H1 (cell line): ENCODE measurements around the gene GNG7. TPM values are rescaled to one million over a fixed set of nuclear protein-coding genes. Genes with fewer than 3 reads are reported as not detected.

Source experiments
- CTCF ChIA-PET: fragments of 300-600 bp; sonication (Branson Sonifier 250); formaldehyde crosslinking; loops from one replicate; lab custom pipeline; 2021; ENCODE audit not compliant: partially characterized antibody; lab: Charles Lee
- POLR2A ChIA-PET: fragments of 300-600 bp; sonication (Branson Sonifier 250); formaldehyde crosslinking; loops from one replicate; lab custom pipeline; 2021; ENCODE audit warnings: inconsistent platforms; ENCODE audit not compliant: partially characterized antibody; lab: Charles Lee
- DNase-seq, 2 experiments: peaks; one replicate each; pipeline versions ENCODE4 v3.0.0 to v3.0.0-alpha.2; 2010 to 2022; ENCODE audit warnings: low spot score in 2 of 2, low read depth in 1 of 2, mixed read lengths in 1 of 2
- FAIRE-seq: peaks from 2 replicates; lab custom pipeline; 2011; peaks lifted over from hg19 to GRCh38; lab: Jason Lieb, UNC
- H2AFZ ChIP-seq: 2 replicates; pipeline ENCODE4 v1.8.1; 2012; ENCODE audit warnings: low read length, inconsistent platforms
- H2AK5ac ChIP-seq: 2 replicates; pipeline ENCODE4 v1.6.1; 2013; ENCODE audit warnings: low read depth, low read length
- H2BK120ac ChIP-seq: replicated peaks from 2 replicates; pipeline ENCODE3; 2013; ENCODE audit warnings: low read depth, low read length, inconsistent platforms
- H2BK12ac ChIP-seq: 2 replicates; pipeline ENCODE4 v1.6.1; 2013; ENCODE audit warnings: low read depth, low read length
- H2BK15ac ChIP-seq: 2 replicates; pipeline ENCODE4 v1.6.1; 2013; ENCODE audit warnings: low read length
- H2BK20ac ChIP-seq: 2 replicates; pipeline ENCODE4 v1.6.1; 2013; ENCODE audit warnings: low read length
- H2BK5ac ChIP-seq: 2 replicates; pipeline ENCODE4 v1.6.1; 2013; ENCODE audit warnings: low read depth, low read length
- H3K14ac ChIP-seq: 2 replicates; pipeline ENCODE4 v1.6.1; 2013; ENCODE audit warnings: inconsistent platforms; ENCODE audit not compliant: insufficient read length
- H3K18ac ChIP-seq: 2 replicates; pipeline ENCODE4 v1.6.1; 2013; ENCODE audit warnings: low read length; ENCODE audit errors: extremely low read depth
- H3K23ac ChIP-seq: 2 replicates; pipeline ENCODE4 v1.6.1; 2013; ENCODE audit warnings: inconsistent platforms; ENCODE audit not compliant: insufficient read length
- H3K23me2 ChIP-seq: 2 replicates; pipeline ENCODE4 v1.6.1; 2013; ENCODE audit warnings: low read depth, low read length
- H3K27ac ChIP-seq: 2 replicates; pipeline ENCODE4 v1.6.1; 2011; ENCODE audit warnings: low read depth, low read length, inconsistent platforms
- H3K27me3 ChIP-seq, 4 experiments: replicated peaks in 1 of 4; 1 replicate in 1 of 4; 2 replicates in 3 of 4; pipeline versions ENCODE4 v1.6.1 to v1.8.1; 2011 to 2013; ENCODE audit warnings: low read length in 3 of 4, mild to moderate bottlenecking in 3 of 4, inconsistent platforms in 2 of 4, mixed read lengths in 2 of 4, moderate library complexity in 1 of 4; ENCODE audit not compliant: control insufficient read depth in 3 of 4, insufficient read depth in 3 of 4; ENCODE audit errors: extremely low read depth in 1 of 4
- H3K36me3 ChIP-seq, 4 experiments: 2 replicates each; pipeline versions ENCODE4 v1.6.1 to v1.8.1; 2011 to 2013; ENCODE audit warnings: mild to moderate bottlenecking in 4 of 4, low read length in 3 of 4, moderate library complexity in 2 of 4, control low read depth in 1 of 4, inconsistent platforms in 1 of 4; ENCODE audit not compliant: insufficient read depth in 4 of 4, control insufficient read depth in 2 of 4
- H3K4ac ChIP-seq: replicated peaks from 2 replicates; pipeline ENCODE3; 2013; ENCODE audit warnings: low read length, low read depth, mixed read lengths, inconsistent platforms; ENCODE audit not compliant: insufficient read length
- H3K4me1 ChIP-seq, 4 experiments: replicated peaks in 1 of 4; 1 replicate in 1 of 4; 2 replicates in 3 of 4; pipeline versions ENCODE4 v1.6.1 to v1.8.1; 2011 to 2013; ENCODE audit warnings: low read length in 3 of 4, inconsistent platforms in 2 of 4, mixed read lengths in 1 of 4; ENCODE audit not compliant: insufficient read depth in 4 of 4, control insufficient read depth in 3 of 4
- H3K4me2 ChIP-seq, 2 experiments: 2 replicates each; pipeline versions ENCODE4 v1.6.1 to v1.8.1; 2011 to 2013; ENCODE audit warnings: low read depth in 2 of 2, low read length in 2 of 2, control low read depth in 1 of 2, inconsistent platforms in 1 of 2, mild to moderate bottlenecking in 1 of 2; ENCODE audit not compliant: insufficient read depth in 1 of 2
- H3K4me3 ChIP-seq, 4 experiments: fragments of 200-600, 300-600 bp in 1 of 4; sonication (generic), shearing (Covaris generic), sonication (Bioruptor Twin) in 1 of 4; 2 replicates each; pipeline versions ENCODE4 v1.5.1 to v1.8.1; 2011 to 2016; ENCODE audit warnings: low read length in 4 of 4, low read depth in 3 of 4, control low read depth in 2 of 4, inconsistent platforms in 2 of 4, mild to moderate bottlenecking in 2 of 4, mixed read lengths in 1 of 4, moderate library complexity in 1 of 4; ENCODE audit not compliant: insufficient read depth in 2 of 4; ENCODE audit errors: extremely low read depth in 1 of 4
- H3K56ac ChIP-seq: replicated peaks from 2 replicates; pipeline ENCODE3; 2013; ENCODE audit warnings: low read depth, mild to moderate bottlenecking, mixed read lengths, low read length, inconsistent platforms; ENCODE audit not compliant: insufficient read length
- H3K79me1 ChIP-seq: 2 replicates; pipeline ENCODE4 v1.6.1; 2013; ENCODE audit warnings: low read depth, low read length, control low read depth
- H3K79me2 ChIP-seq, 2 experiments: 2 replicates each; pipeline versions ENCODE4 v1.6.1 to v1.8.1; 2012 to 2013; ENCODE audit warnings: low read length in 2 of 2, mild to moderate bottlenecking in 2 of 2, inconsistent platforms in 1 of 2; ENCODE audit not compliant: insufficient read depth in 2 of 2, control insufficient read depth in 1 of 2
- H3K9ac ChIP-seq, 4 experiments: replicated peaks in 1 of 4; 1 replicate in 1 of 4; 2 replicates in 3 of 4; pipeline versions ENCODE4 v1.6.1 to v1.8.1; 2011 to 2013; ENCODE audit warnings: low read depth in 3 of 4, low read length in 3 of 4, control low read depth in 2 of 4, mild to moderate bottlenecking in 2 of 4, moderate library complexity in 2 of 4, inconsistent platforms in 1 of 4; ENCODE audit errors: extremely low read depth in 1 of 4
- H3K9me3 ChIP-seq, 2 experiments: 2 replicates each; pipeline versions ENCODE4 v1.6.1 to v1.8.1; 2012 to 2013; ENCODE audit warnings: mild to moderate bottlenecking in 2 of 2, moderate library complexity in 2 of 2, control low read depth in 1 of 2, inconsistent platforms in 1 of 2, low read depth in 1 of 2, low read length in 1 of 2, mixed read lengths in 1 of 2; ENCODE audit not compliant: insufficient read depth in 2 of 2
- H4K20me1 ChIP-seq, 2 experiments: replicated peaks in 1 of 2; 2 replicates each; pipeline versions ENCODE3 to v1.8.1; 2011 to 2013; ENCODE audit warnings: inconsistent platforms in 2 of 2, low read length in 2 of 2, mild to moderate bottlenecking in 1 of 2; ENCODE audit not compliant: insufficient read depth in 2 of 2, control insufficient read depth in 1 of 2
- H4K5ac ChIP-seq: 2 replicates; pipeline ENCODE4 v1.6.1; 2013; ENCODE audit warnings: low read length, low read depth, mixed read lengths, inconsistent platforms; ENCODE audit not compliant: insufficient read length
- H4K8ac ChIP-seq: 2 replicates; pipeline ENCODE4 v1.8.0; 2013; ENCODE audit warnings: mild to moderate bottlenecking, moderate library complexity, low read length, inconsistent platforms; ENCODE audit not compliant: insufficient read depth; ENCODE audit errors: extremely low read depth
- H4K91ac ChIP-seq: replicated peaks from 2 replicates; pipeline ENCODE3; 2013; ENCODE audit warnings: low read length, mixed read lengths, inconsistent platforms; ENCODE audit not compliant: insufficient read length
- BCL11A ChIP-seq, 2 experiments: IDR thresholded peaks; one replicate each; pipeline ENCODE4 v1.6.1; 2011; ENCODE audit warnings: low read depth in 2 of 2, low read length in 2 of 2, mild to moderate bottlenecking in 2 of 2
- KDM4A ChIP-seq: IDR thresholded peaks from one replicate; pipeline ENCODE4 v1.7.1; 2012; ENCODE audit warnings: low read depth, mild to moderate bottlenecking, moderate library complexity, low read length, inconsistent platforms; ENCODE audit not compliant: severe bottlenecking
- RBBP5 ChIP-seq: IDR thresholded peaks from 2 replicates; pipeline ENCODE4 v1.7.1; 2012; ENCODE audit warnings: low read depth, mild to moderate bottlenecking, inconsistent platforms, low read length, moderate library complexity, borderline replicate concordance
- SAP30 ChIP-seq: fragments of 300-600 bp; sonication (generic); IDR thresholded peaks from 2 replicates; pipeline ENCODE4 v1.7.1; 2012; ENCODE audit warnings: low read length, moderate library complexity, mild to moderate bottlenecking, inconsistent platforms; ENCODE audit not compliant: insufficient read depth, insufficient replicate concordance
- SIRT6 ChIP-seq: IDR thresholded peaks from one replicate; pipeline ENCODE4 v1.7.1; 2012; ENCODE audit warnings: low read length, inconsistent platforms
- WGBS, 2 experiments: shearing (Covaris generic) in 1 of 2; methylation state at CpG; one replicate each; pipeline versions ENCODE4 v1.1.6 to v1.1.7; 2013 to 2015; ENCODE audit warnings: low lambda C conversion rate in 2 of 2, mixed read lengths in 2 of 2, inconsistent platforms in 1 of 2, low coverage in 1 of 2, missing lambda C conversion rate in 1 of 2; ENCODE audit not compliant: insufficient replicate concordance in 2 of 2, insufficient coverage in 1 of 2, insufficient read length in 1 of 2; ENCODE audit errors: extremely low coverage in 1 of 2, missing lambda C conversion rate in 1 of 2; 5-methylcytosine and 5-hydroxymethylcytosine counted together
- polyA plus RNA-seq, 7 experiments: library from polyadenylated mRNA; depleted of rRNA in 3 of 7; stranded (reverse) in 5 of 7; unstranded in 2 of 7; fragments of >200 nt in 5 of 7; fragments of 200-250 nt in 2 of 7; gene quantifications; 1 replicate in 5 of 7; 2 replicates in 1 of 7; 4 replicates in 1 of 7; pipeline versions ENCODE4 v1.2.1 to v1.2.3, GENCODE V29; 2011 to 2013; ENCODE audit warnings: missing spikeins in 2 of 7, mixed read lengths in 2 of 7
- total RNA-seq: library from RNA; stranded (reverse); fragmentation: NEBNext Ultra II Directional; extraction: Animal tissue kit (Norgen Biotek cat#: 25700); gene quantifications from 2 replicates; pipeline ENCODE4 v1.2.1, GENCODE V29; 2021
- TF ChIP-seq, protein P1 (sequence below): IDR thresholded peaks from 2 replicates; pipeline ENCODE4 v1.6.1; 2011; ENCODE audit warnings: low read length, improper control_type of control experiment

GNG7 gene
- total and polyA plus RNA-seq, 2 of the 8 experiments (the other 6 are each of a cell fraction or from before 2014, with no cell fraction given), result 2.8 to 7.8 TPM

- Histone ChIP-seq H3K4me1 (no peaks in the 10 kb centered on the region), H2BK20ac (no peak overlapping the region), H3K23me2 (no peaks in the 10 kb centered on the region), H3K27ac (no peak overlapping the region), H2AK5ac (no peak overlapping the region), H3K79me2 (no peaks in the 10 kb centered on the region), H3K18ac (no peak overlapping the region), H3K4me2 (no peak overlapping the region), H3K36me3 (peaks cover 5 to 21% (median 16%) of the 10 kb centered on the region in 4 experiments), H3K27me3 (peaks cover 0 to 8% (median 2%) of the 10 kb centered on the region in 4 experiments; a peak in 2 of 7 replicates), H3K9ac (no peak overlapping the region), H4K5ac (no peak overlapping the region), H3K14ac (no peak overlapping the region), H4K91ac (no peak overlapping the region), H2BK15ac (no peak overlapping the region), H2BK120ac (no peak overlapping the region), H3K79me1 (no peaks in the 10 kb centered on the region), H4K20me1 (peaks cover 0 to 2% of the 10 kb centered on the region in 2 experiments), H2BK5ac (no peak overlapping the region), H3K23ac (no peak overlapping the region), H3K4ac (no peak overlapping the region), H2BK12ac (no peak overlapping the region), H3K4me3 (no peak overlapping the region), H3K56ac (no peak overlapping the region), H3K9me3 (no peaks in the 10 kb centered on the region), H4K8ac (no peak overlapping the region), H2AFZ (no peak overlapping the region)
- POLR2A ChIA-PET, result no interaction called here
- FAIRE-seq (no peak), DNase-seq (no peak)
- 86% methylated on average over 14 of the region's 17 CpGs; no CpG with 5 or more reads in 1 of the 2 experiments for WGBS, 2 experiments
- CTCF ChIA-PET, result interaction anchor here (1.5 to 9.8 kb wide), 5 partner anchors 25 to 129 kb away, joined by 4 to 117 read pairs (median 14); partner anchors contain the start of gene GNG7
- TF ChIP-seq SIRT6 (no peak), BCL11A (IDR thresholded peaks at IDR 0.05; ENCODE audit: low read depth in 2 of 2, low read length in 2 of 2) (no peak), RBBP5 (no peak), SAP30 (no peak), KDM4A (no peak)
- TF ChIP-seq, protein P1, sequence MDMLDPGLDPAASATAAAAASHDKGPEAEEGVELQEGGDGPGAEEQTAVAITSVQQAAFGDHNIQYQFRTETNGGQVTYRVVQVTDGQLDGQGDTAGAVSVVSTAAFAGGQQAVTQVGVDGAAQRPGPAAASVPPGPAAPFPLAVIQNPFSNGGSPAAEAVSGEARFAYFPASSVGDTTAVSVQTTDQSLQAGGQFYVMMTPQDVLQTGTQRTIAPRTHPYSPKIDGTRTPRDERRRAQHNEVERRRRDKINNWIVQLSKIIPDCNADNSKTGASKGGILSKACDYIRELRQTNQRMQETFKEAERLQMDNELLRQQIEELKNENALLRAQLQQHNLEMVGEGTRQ, result no peak
Measured at GRCh38 chr19:2750808-2751437, 48.4 kb upstream of the GNG7 start.
